Gastrocnemius medialis (tissue), 4 donors: ENCODE results near the gene CDK10. TPM values are rescaled to one million over a fixed set of nuclear protein-coding genes. Genes with fewer than 3 reads are reported as not detected.

Experiments
- ATAC-seq, 2 donors: fragments of 150-250 bp; one replicate each; pipeline ENCODE4 v1.9.1; 2016
- DNase-seq, 2 donors: peaks; one replicate each; pipeline ENCODE4 v3.0.0-alpha.2; 2019
- H3K27ac ChIP-seq, 4 donors: fragments of 200-600 bp; sonication (generic); 1 replicate in 1 of 4; 2 replicates in 3 of 4; pipeline ENCODE4 v1.5.1; 2016 to 2018; ENCODE audit warnings: mild to moderate bottlenecking in 2 of 4, moderate library complexity in 1 of 4
- H3K27me3 ChIP-seq, 3 donors: fragments of 200-600 bp; sonication (generic) in 2 of 3; 1 replicate in 1 of 3; 2 replicates in 2 of 3; pipeline versions ENCODE4 v1.5.1 to v1.6.0; 2016 to 2019; ENCODE audit warnings: mild to moderate bottlenecking in 1 of 3, moderate library complexity in 1 of 3
- H3K36me3 ChIP-seq, 2 donors: fragments of 200-600 bp; sonication (generic) in 1 of 2; one replicate each; pipeline ENCODE4 v1.5.1; 2017 to 2018
- H3K4me1 ChIP-seq, 2 donors: fragments of 200-600 bp; sonication (generic) in 1 of 2; one replicate each; pipeline ENCODE4 v1.5.1; 2016 to 2017; ENCODE audit warnings: mild to moderate bottlenecking in 2 of 2
- H3K4me3 ChIP-seq, 4 donors: fragments of 200-600 bp; sonication (generic) in 3 of 4; 1 replicate in 1 of 4; 2 replicates in 3 of 4; pipeline ENCODE4 v1.5.1; 2016 to 2019; ENCODE audit warnings: mild to moderate bottlenecking in 2 of 4
- H3K9me3 ChIP-seq, 3 donors: fragments of 200-600 bp; sonication (generic) in 2 of 3; 1 replicate in 1 of 3; 2 replicates in 2 of 3; pipeline ENCODE4 v1.5.1; 2016 to 2019
- POLR2A ChIP-seq, 2 donors: fragments of 450-650 bp; IDR thresholded peaks; one replicate each; pipeline ENCODE4 v1.6.1; 2017; ENCODE audit warnings: antibody characterized with exemption in 2 of 2, mild to moderate bottlenecking in 2 of 2, moderate library complexity in 2 of 2
- in situ Hi-C, 4 donors: fragments of 200-750 bp; cut with MboI; loops; one replicate each; pipeline versions ENCODE4 v1.15.0 to v1.8.0; 2017; ENCODE audit warnings: low sequenced_read_pairs in 4 of 4
- intact Hi-C: fragments of 100-400 bp; cut with DNase I; formaldehyde crosslinking; loops from one replicate; pipeline ENCODE4 v1.15.1; 2023; ENCODE audit warnings: low total_unique reads
- total RNA-seq, 4 donors: library from RNA; depleted of rRNA; stranded (reverse); fragments of >200 nt; gene quantifications; one replicate each; pipeline versions ENCODE4 v1.1.0 to v1.2.3, GENCODE V29; 2016
- TF ChIP-seq, protein P1 (sequence below), 5 experiments: fragments of 450-650 bp in 3 of 5; fragments of 200-600 bp in 2 of 5; sonication (generic) in 2 of 5; IDR thresholded peaks in 4 of 5; conservative IDR thresholded peaks in 1 of 5; 1 replicate in 4 of 5; 2 replicates in 1 of 5; pipeline ENCODE4 v1.5.1; 2016 to 2019; ENCODE audit warnings: antibody characterized with exemption in 5 of 5, mild to moderate bottlenecking in 3 of 5, moderate library complexity in 3 of 5

CDK10 gene
- total RNA-seq, 4 donors from 2014 or later: 16.9 to 26.1 (median 19.7) TPM

DNA sequence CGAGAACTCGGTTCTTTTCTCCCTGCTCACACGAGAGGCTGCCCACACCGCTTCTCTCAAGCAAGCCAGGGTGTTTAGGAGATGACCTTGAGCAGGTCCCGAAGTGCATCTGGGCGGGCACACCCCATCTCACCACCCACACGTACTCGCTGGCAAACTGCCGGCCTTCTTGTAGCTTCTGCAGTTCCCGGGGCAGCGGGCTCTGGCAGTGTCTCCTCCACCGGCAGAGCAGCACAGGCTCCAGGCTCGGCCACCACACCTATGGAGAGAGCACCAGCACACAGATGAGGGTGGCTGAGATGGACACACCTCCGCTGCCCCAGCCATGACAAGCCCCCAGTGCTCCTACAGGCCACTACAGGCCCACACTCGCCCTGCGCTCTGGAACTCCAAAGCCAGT, 58.3 kb downstream of the CDK10 start:
- intact Hi-C loops: no loop called here

More for the DNA sequence above, 58.3 kb downstream of the CDK10 start:
- Histone ChIP-seq H3K4me3 (no peak overlapping the region), H3K27me3 (no peaks in the 10 kb centered on the region), H3K36me3 (peaks cover 0 to 8% of the 10 kb centered on the region in 2 donors), H3K9me3 (no peaks in the 10 kb centered on the region), H3K4me1 (no peaks in the 10 kb centered on the region), H3K27ac (no peak overlapping the region)
- DNase-seq (no peak), ATAC-seq (no peak)
- in situ Hi-C loops: no loop called here
- TF ChIP-seq, protein P1, sequence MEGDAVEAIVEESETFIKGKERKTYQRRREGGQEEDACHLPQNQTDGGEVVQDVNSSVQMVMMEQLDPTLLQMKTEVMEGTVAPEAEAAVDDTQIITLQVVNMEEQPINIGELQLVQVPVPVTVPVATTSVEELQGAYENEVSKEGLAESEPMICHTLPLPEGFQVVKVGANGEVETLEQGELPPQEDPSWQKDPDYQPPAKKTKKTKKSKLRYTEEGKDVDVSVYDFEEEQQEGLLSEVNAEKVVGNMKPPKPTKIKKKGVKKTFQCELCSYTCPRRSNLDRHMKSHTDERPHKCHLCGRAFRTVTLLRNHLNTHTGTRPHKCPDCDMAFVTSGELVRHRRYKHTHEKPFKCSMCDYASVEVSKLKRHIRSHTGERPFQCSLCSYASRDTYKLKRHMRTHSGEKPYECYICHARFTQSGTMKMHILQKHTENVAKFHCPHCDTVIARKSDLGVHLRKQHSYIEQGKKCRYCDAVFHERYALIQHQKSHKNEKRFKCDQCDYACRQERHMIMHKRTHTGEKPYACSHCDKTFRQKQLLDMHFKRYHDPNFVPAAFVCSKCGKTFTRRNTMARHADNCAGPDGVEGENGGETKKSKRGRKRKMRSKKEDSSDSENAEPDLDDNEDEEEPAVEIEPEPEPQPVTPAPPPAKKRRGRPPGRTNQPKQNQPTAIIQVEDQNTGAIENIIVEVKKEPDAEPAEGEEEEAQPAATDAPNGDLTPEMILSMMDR (IDR thresholded peaks at IDR 0.05 in 4 of 5, conservative IDR thresholded peaks at IDR 0.05 in 1 of 5): no peak
- no peak for TF ChIP-seq POLR2A (IDR thresholded peaks at IDR 0.05)

Other genes starting within 250 kb of the CDK10 start
- gene ANKRD11, start 196.1 kb upstream of the CDK10 start, total RNA-seq: 10 to 100 TPM; 26.0 to 77.0 (median 55.0) TPM
- gene SPG7, start 178.3 kb upstream of the CDK10 start, total RNA-seq: 100 to 1,000 TPM in 2 of 4 donors, 10 to 100 TPM in 2; 67.7 to 117 (median 100.0) TPM
- 1,000 to 10,000 TPM; 4,295 to 5,889 (median 4,806) TPM for gene RPL13, start 126.0 kb upstream of the CDK10 start, total RNA-seq
- gene CPNE7, start 110.9 kb upstream of the CDK10 start, total RNA-seq: not detected
- gene DPEP1, start 73.0 kb upstream of the CDK10 start, total RNA-seq: not detected
- gene CHMP1A, start 29.0 kb upstream of the CDK10 start, total RNA-seq: 100 to 1,000 TPM in 1 of 4 donors, 10 to 100 TPM in 3; 53.4 to 105 (median 78.8) TPM
- 1 to 10 TPM; 1.2 to 2.7 (median 2.1) TPM for gene SPATA33, start 28.9 kb upstream of the CDK10 start, total RNA-seq
- gene SPATA2L, start 15.0 kb downstream of the CDK10 start, total RNA-seq: 1 to 10 TPM; 1.3 to 7.5 (median 3.2) TPM
- 1 to 10 TPM; 2.3 to 9.4 (median 3.4) TPM for gene VPS9D1, start 34.2 kb downstream of the CDK10 start, total RNA-seq
- 10 to 100 TPM; 11.1 to 13.6 (median 11.5) TPM for gene ZNF276, start 34.8 kb downstream of the CDK10 start, total RNA-seq
- gene FANCA, start 130.0 kb downstream of the CDK10 start, total RNA-seq: 1 to 10 TPM in 3 of 4 donors, under 1 TPM in 1; 0.53 to 3.5 (median 1.3) TPM
- 1 to 10 TPM in 1 of 4 donors, under 1 TPM in 1, not detected in 2; 0.49 to 1.6 TPM for gene SPIRE2, start 141.8 kb downstream of the CDK10 start, total RNA-seq
- 100 to 1,000 TPM in 1 of 4 donors, 10 to 100 TPM in 3; 68.9 to 110 (median 85.7) TPM for gene TCF25, start 186.9 kb downstream of the CDK10 start, total RNA-seq
- 1 to 10 TPM in 2 of 4 donors, under 1 TPM in 2; 0.33 to 1.8 (median 0.92) TPM for gene MC1R, start 232.2 kb downstream of the CDK10 start, total RNA-seq
- gene TUBB3, start 236.7 kb downstream of the CDK10 start, total RNA-seq: 1 to 10 TPM in 1 of 4 donors, not detected in 3; 1.1 TPM